Measurements from ENCODE around the gene SIGLEC5.

Gene SIGLEC5

GRCh38 chr19:51628153-51628939, 1.9 kb downstream of the SIGLEC5 start:
- no peak for DNase-seq (ENCODE audit: low read depth in 2 of 3, low spot score in 1 of 3)

GRCh38 chr19:51627491-51628138, 2.6 kb downstream of the SIGLEC5 start:
- no peak for DNase-seq (ENCODE audit: low read depth in 2 of 3, low spot score in 1 of 3)

- DNase-seq (ENCODE audit: low read depth in 2 of 3, low spot score in 1 of 3): no peak
Measured at GRCh38 chr19:51626675-51627074, 3.5 kb downstream of the SIGLEC5 start.

GRCh38 chr19:51621178-51621577, 9.0 kb downstream of the SIGLEC5 start:
- DNase-seq (ENCODE audit: low read depth in 2 of 3, low spot score in 1 of 3): no peak

- DNase-seq (ENCODE audit: low read depth in 2 of 3, low spot score in 1 of 3): no peak
Measured at GRCh38 chr19:51615991-51616390, 14.2 kb downstream of the SIGLEC5 start.

GRCh38 chr19:51614789-51615188, 15.4 kb downstream of the SIGLEC5 start:
- DNase-seq (ENCODE audit: low read depth in 2 of 3, low spot score in 1 of 3): no peak

- DNase-seq (ENCODE audit: low read depth in 2 of 3, low spot score in 1 of 3): no peak
Measured at GRCh38 chr19:51610576-51610975, 19.6 kb downstream of the SIGLEC5 start.

- peak; percentile 56 to 70 (median 64) for DNase-seq (ENCODE audit: low read depth in 2 of 3, low spot score in 1 of 3)
Measured at GRCh38 chr19:51607920-51608562, 22.2 kb downstream of the SIGLEC5 start.

GRCh38 chr19:51607077-51607476, 23.1 kb downstream of the SIGLEC5 start:
- DNase-seq (ENCODE audit: low read depth in 2 of 3, low spot score in 1 of 3): peak; percentile 11 to 36 (median 20)

- DNase-seq (ENCODE audit: low read depth in 2 of 3, low spot score in 1 of 3): no peak
Measured at GRCh38 chr19:51602189-51602854, 27.9 kb downstream of the SIGLEC5 start.

GRCh38 chr19:51600940-51601580, 29.1 kb downstream of the SIGLEC5 start:
- no peak for DNase-seq (ENCODE audit: low read depth in 2 of 3, low spot score in 1 of 3)

GRCh38 chr19:51599084-51599483, 31.1 kb downstream of the SIGLEC5 start:
- no peak for DNase-seq (ENCODE audit: low read depth in 2 of 3, low spot score in 1 of 3)

GRCh38 chr19:51598159-51598915, 31.9 kb downstream of the SIGLEC5 start:
- DNase-seq (ENCODE audit: low read depth in 2 of 3, low spot score in 1 of 3): no peak

- DNase-seq (ENCODE audit: low read depth in 2 of 3, low spot score in 1 of 3): no peak
Measured at GRCh38 chr19:51595190-51596175, 34.7 kb downstream of the SIGLEC5 start.

GRCh38 chr19:51594774-51595109, 35.5 kb downstream of the SIGLEC5 start:
- no peak for DNase-seq (ENCODE audit: low read depth in 2 of 3, low spot score in 1 of 3)

- DNase-seq (ENCODE audit: low read depth in 2 of 3, low spot score in 1 of 3): peak; percentile 91 to 95 (median 94)
Measured at GRCh38 chr19:51593969-51594773, 36.0 kb downstream of the SIGLEC5 start.

GRCh38 chr19:51593138-51593890, 36.9 kb downstream of the SIGLEC5 start:
- DNase-seq (ENCODE audit: low read depth in 2 of 3, low spot score in 1 of 3): no peak

- DNase-seq (ENCODE audit: low read depth in 2 of 3, low spot score in 1 of 3): no peak
Measured at GRCh38 chr19:51592521-51592920, 37.7 kb downstream of the SIGLEC5 start.

Measured in stimulated activated CD4-positive, alpha-beta T cell treated with anti-CD3 and anti-CD28 coated beads, Interleukin-12 subunit alpha, Interleukin-12 subunit beta, amount 100 ng/mL, for 48 hours (primary cell).